GM19043 (cell line): ENCODE data around the gene LRRTM4.

Experiments used
- ATAC-seq: cut with Tn5 transposase; IDR thresholded peaks from one replicate; pipeline ENCODE4 v1.9.1; 2021; ENCODE audit warnings: low read depth; ENCODE audit not compliant: unreplicated experiment

LRRTM4 gene

DNA sequence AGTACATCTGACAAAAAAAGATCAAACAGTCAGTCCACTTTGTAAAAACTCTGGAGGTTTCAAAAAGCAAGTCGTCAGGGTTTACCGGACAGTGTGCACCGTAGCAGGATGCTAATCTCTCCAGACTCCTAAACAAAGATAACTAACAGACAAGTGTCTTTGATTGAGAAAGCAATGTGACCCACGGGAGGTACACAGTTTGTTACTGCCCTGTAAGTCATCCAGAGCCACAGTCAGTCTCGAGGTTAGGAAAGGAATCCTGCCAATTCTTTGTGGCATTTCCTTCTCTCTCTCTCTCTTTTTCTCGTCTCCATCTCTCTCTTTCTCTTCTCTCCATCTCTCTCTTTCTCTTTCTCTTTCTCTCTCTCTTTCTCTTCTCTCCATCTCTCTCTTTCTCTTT is 42.8 kb downstream of the LRRTM4 start:
- no peak for ATAC-seq

GRCh38 chr2:77470096-77470495 is 52.1 kb downstream of the LRRTM4 start:
- ATAC-seq, result no peak

DNA sequence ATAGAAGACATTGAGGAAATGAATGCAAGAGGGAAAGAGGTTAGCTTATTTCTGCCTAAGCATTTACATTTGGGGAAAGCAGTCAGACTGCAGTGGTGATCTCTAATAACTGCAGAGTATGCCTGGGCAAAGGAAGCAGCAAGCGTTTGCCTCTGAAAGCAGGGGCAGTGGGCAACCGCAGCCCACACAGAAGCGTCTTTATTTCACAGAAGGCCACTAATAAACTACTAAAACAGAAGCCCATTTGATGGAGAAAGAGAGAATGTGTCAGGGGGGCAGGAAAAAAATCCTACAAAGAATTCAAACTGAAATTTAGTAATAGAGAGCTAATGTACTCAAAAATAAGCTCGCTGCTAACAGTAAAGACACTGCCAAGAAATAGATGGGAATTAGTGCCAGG is 53.1 kb downstream of the LRRTM4 start:
- no peak for ATAC-seq

DNA sequence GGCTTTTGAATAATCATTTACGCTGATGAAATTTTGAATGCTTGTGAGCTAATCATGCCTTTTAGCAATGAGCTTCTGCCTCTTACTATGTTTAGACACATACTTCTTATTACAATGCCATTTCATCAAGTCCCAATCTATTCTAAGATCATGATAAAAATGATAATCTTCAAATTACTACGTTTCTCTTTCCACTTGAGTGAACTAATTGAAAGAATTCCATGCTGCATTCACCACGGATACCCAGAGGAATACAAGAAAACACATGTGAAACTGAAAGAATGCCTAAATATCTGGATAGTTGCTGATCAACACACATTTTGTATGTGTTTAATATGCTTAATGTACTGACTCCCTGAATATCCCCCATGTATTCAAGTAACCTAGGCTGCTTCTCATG is 62.3 kb downstream of the LRRTM4 start:
- no peak for ATAC-seq

DNA sequence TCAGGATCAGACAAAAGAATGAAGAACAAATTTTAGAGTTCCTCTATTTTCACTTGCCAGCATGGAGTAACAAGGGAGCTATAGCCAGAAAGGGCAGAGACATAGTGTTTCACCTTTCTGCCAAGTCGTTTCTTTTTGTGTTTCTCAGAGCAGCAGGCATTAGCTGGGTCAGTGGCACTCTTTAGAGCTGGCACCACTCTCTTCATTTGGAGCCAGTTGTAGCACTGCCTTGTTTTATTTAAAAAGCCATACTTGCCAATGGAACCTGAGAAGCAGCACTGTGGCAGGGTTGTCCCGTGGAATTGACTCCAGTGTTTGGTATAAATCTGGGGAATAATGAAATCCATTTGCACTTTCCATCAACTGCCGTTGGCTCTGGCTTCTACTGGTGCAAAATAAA is 64.0 kb downstream of the LRRTM4 start:
- ATAC-seq, result no peak

GRCh38 chr2:77457665-77458064 is 64.5 kb downstream of the LRRTM4 start:
- ATAC-seq, result no peak

DNA sequence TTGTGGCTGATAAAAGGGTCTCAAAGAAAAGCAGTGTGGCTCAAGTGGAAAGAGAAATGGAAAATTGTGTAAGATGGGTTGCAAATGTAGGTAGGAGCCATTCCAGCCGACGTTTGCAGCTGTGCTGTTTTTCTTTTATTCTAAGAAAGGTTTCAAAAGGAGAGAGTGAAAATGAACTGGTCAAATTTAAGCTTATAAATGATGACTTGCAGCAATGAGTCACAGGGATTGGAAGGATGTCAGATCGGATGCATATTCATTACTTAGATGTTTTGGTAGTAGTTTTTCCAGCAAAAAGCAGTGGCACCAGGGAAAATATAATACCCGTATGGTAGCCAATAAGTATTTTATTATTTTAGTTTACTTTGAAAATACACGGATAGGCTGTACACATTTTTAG is 79.1 kb downstream of the LRRTM4 start:
- no peak for ATAC-seq

- no peak for ATAC-seq
Measured at GRCh38 chr2:77434880-77435279, 87.3 kb downstream of the LRRTM4 start.

- no peak for ATAC-seq
Measured at GRCh38 chr2:77428946-77429345, 93.2 kb downstream of the LRRTM4 start.

GRCh38 chr2:77421971-77422370 is 100.2 kb downstream of the LRRTM4 start:
- ATAC-seq, result no peak

- ATAC-seq, result no peak
Measured at GRCh38 chr2:77418537-77418936, 103.6 kb downstream of the LRRTM4 start.

- ATAC-seq, result no peak
Measured at GRCh38 chr2:77404189-77404588, 118.0 kb downstream of the LRRTM4 start.

DNA sequence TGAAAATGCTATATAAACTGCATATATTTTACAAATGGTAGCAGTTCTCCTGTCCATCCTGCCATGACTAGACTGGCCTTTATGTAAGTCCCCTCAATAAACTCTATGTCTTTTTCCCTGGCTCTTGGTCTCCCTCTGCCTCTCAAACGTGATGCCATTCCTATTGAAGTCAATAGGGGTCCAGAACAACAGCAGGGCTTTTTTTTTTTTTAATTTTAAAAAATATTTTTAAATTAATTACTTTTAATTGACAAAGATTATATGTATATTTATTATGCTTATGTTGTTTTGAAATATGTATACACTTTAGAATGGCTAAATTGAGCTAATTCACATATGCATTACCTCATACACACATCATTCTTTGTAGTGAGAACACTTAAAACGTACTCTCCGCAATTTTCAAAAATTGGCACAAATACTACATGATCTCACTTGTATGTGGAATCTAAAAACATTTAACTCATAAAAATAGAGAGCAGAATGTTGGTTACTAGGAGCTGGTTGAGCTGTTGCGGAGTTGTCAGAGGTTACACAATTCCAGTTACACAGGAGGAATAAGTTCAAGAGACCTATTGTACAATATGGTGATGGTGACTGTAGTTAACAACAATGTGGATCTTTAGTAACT is 123.1 kb downstream of the LRRTM4 start:
- no peak for ATAC-seq

DNA sequence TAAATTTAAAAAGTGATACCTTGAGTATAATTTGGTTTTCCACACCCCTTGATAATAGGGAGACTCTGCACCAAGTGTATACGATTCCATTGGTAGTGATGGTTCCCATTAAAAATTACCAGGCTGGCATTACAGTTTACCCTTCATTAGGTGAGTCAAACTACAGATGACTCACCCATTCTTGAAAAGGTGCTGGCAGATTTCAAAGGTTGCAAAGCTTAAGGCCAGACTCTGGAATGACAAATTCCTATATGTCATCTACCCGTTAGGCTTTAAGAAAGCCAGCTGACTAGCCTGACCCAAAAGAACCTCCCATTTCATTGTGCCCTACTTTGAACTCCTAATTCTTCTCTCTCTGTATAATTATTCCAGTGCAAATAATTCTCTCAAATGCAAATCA is 124.4 kb downstream of the LRRTM4 start:
- no peak for ATAC-seq

DNA sequence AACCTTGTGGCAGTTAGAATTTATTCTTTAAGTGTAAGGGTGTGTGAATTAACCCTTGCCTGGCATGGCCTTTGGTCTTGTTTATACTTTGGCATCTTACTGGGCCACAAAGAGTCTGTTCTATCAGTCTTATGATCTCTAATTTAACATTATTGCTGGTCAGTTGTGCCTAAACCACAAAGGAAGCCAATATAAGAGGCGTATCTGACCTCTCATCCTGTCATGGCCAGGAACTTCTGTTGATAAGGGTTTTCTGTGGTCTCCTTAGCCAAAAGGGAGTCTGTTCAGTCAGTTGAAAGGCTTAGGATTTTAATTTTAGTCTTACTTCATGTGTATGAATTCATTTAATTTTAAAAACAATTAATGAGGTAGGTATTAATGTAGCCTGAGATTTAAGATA is 127.2 kb downstream of the LRRTM4 start:
- no peak for ATAC-seq

- ATAC-seq, result no peak
Measured at GRCh38 chr2:77391119-77391518, 131.1 kb downstream of the LRRTM4 start.

GRCh38 chr2:77387324-77387723 is 134.9 kb downstream of the LRRTM4 start:
- no peak for ATAC-seq

- ATAC-seq, result no peak
Measured at GRCh38 chr2:77372636-77373035, 149.5 kb downstream of the LRRTM4 start.

DNA sequence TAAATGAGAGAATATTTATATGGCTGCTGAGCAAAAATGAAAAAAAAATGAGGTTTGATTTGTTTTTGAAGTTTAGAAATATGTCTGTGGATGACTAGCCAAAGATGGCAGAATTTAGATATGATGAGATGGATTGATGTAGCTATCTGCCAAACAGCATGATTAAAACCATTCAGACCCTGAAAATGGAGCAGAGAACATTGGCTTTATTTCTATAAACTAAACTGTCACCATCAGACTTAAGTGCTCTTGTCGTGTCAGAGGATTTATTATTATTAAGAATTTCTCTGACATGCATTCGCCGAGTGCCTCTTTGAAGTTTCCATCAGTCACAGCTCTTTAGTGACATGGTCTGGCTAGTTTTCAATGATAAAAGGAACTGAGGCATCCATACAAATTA is 151.7 kb downstream of the LRRTM4 start:
- no peak for ATAC-seq

DNA sequence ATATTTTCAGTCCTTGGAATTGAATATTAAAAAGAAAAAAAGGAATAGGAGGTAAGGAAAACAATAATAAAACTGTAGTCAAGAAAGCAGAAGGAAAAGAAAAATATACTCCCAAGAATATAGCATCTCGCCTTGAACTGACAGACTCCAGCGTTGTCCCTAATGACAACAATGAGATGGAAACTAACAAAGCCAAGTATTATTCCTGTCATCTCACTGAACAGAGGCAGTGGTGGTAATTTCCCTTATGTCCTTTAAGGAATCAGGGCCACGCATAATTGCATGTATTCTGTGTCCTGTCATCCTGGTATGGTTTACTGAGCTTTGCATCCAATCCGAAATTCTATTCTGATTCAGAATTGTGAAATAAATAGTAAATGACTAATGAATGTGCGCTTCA is 158.9 kb downstream of the LRRTM4 start:
- ATAC-seq, result no peak

DNA sequence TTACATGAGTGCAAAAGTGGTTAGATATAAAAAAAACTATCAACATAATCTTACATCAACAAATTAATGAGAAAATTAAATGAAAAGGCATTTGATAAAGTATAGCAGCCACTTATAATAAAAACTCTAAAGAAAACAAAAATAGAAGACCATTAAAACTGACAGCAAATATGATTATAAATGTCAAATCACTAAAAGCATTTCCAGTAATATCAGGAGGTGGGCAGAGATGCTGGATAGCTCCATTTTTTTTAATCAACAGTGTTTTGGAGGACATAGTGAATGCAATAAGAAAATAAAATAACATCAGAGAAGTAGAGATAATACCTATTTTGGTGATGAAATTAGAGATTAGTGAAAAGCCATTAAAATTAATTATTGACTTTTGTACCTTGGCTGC is 173.4 kb downstream of the LRRTM4 start:
- ATAC-seq, result no peak

DNA sequence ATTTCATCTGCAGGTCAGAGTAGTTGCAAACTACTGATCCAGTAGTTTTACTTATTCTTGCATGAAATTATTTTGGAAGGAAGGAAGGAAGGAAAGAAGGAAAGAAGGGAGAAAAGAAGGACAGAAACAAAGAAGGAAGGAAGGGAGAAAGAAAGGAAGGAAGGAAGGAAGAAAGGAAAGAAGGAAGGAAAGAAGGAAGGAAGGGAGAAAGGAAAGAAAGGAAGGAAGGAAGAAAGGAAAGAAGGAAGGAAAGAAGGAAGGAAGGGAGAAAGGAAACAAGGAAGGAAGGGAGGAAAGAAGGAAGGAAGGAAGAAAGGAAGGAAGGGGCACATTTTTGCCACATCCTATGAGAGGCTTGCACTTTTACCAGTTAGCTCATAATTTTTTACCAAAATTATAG is 186.2 kb downstream of the LRRTM4 start:
- no peak for ATAC-seq
